LNCaP clone FGC (cell line): ENCODE measurements around the gene SEMA7A.
"Not testable (repeated sequence)": the region's sequence is repeated elsewhere in the genome, so short reads cannot be mapped to it uniquely, and the experiment has no call there.

Experiments
- DNase-seq: peaks from one replicate; pipeline ENCODE4 v3.0.0-alpha.2; 2011; ENCODE audit warnings: low read depth
- H3K4me3 ChIP-seq: 2 replicates; pipeline ENCODE4 v1.5.1; 2011; ENCODE audit warnings: mild to moderate bottlenecking, low read depth, low read length, control low read depth
- TF ChIP-seq, protein P1 (sequence below): IDR thresholded peaks from 2 replicates; pipeline ENCODE4 v1.5.1; 2012; ENCODE audit warnings: mild to moderate bottlenecking; ENCODE audit not compliant: control insufficient read depth, insufficient read depth; ENCODE audit errors: extremely low read depth

SEMA7A gene

GRCh38 chr15:74392902-74393301 is 40.9 kb downstream of the SEMA7A start:
- DNase-seq: no peak
- H3K4me3 ChIP-seq: no peak overlapping the region
- TF ChIP-seq, protein P1, sequence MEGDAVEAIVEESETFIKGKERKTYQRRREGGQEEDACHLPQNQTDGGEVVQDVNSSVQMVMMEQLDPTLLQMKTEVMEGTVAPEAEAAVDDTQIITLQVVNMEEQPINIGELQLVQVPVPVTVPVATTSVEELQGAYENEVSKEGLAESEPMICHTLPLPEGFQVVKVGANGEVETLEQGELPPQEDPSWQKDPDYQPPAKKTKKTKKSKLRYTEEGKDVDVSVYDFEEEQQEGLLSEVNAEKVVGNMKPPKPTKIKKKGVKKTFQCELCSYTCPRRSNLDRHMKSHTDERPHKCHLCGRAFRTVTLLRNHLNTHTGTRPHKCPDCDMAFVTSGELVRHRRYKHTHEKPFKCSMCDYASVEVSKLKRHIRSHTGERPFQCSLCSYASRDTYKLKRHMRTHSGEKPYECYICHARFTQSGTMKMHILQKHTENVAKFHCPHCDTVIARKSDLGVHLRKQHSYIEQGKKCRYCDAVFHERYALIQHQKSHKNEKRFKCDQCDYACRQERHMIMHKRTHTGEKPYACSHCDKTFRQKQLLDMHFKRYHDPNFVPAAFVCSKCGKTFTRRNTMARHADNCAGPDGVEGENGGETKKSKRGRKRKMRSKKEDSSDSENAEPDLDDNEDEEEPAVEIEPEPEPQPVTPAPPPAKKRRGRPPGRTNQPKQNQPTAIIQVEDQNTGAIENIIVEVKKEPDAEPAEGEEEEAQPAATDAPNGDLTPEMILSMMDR: no peak

DNA sequence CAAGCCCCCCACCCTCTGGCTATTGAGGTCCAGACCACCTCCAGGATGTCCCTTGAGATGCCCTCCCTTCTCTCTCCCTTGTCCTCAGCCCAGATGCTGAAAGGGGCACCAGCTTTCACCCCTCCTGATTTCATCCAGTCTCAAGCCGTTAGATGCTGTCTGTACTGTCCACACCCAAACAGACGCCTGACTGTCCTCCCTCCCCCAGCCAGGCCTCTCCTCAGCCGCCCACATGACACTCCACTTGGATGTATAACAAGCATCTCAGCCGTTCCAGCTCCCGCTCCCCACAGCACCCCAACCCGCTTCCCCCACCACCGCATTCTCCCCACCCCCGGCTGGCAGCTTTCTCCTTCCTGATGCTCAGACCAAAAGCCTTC is 41.3 kb downstream of the SEMA7A start:
- DNase-seq: no peak
- TF ChIP-seq, protein P1: no peak
- no peak overlapping the region for H3K4me3 ChIP-seq

DNA sequence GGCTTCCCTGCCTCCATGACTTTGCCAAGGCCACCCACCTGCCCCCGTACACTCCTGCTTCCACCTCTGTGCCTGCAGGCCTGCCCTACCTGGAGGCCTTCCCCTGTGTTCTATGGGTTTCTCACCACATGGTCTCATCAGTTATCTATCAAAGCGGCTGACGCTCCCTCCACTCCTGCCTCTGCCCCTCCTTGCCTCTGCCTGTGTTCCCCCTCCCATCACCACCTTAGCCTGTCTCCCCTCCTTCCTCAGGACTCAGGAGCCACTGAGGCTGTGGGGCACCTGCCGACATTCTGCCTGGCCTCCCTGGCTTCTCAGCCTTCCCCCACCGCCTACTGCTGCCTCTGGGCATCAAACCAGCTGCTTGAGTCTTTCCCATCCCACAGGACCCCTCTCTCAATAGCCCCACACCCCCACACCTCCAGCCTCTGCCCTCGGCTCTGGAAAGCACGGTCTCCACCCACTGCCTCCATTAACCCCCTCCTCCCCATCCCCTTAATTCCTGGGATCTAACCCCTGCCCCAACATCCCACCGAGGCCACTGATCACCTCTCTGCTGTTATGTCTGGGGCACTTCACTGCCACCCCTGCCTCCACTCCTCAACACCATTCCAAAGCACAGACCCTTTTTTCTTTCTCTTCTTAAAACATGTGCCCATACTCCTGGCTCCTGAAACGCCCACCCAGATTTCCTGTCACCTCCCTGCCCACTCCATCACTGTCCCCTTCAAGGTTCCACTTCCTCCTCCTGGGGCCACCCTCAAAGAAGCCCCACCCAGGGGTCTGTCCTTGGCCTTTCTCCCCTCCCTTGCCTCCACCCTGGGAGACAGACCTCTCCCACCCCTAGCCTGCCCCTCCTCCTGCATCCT is 41.9 kb downstream of the SEMA7A start:
- TF ChIP-seq, protein P1: no peak
- H3K4me3 ChIP-seq: no peak overlapping the region
- DNase-seq: no peak

- H3K4me3 ChIP-seq: no peak overlapping the region
- TF ChIP-seq, protein P1: no peak
- DNase-seq: no peak
Observed at GRCh38 chr15:74390647-74391288, 43.0 kb downstream of the SEMA7A start.

DNA sequence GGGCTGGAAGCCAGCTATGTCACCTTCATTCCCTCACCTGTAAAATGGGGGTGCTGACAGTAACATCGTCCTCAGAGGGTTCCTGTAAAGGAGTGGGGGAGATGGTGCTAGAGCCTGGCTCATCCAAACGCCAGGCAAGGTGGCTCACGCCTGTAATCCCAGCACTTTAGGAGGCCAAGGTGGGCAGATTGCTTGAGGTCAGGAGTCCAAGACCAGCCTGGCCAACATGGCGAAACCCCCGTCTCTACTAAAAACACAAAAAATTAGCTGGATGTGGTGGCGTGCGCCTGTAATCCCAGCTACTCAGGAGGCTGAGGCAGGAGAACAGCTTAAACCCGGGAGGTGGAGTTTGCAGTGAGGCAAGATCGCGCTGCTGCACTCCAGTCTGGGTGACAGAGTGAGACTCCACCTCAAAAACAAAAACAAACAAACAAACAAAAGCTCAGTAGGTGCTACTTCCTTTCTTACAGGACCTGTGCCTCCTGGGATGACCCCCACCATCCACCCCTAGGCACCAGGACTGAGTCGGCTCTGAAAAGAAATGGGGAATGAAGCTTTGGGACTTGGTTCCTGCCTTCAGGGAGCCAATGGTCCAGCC is 43.6 kb downstream of the SEMA7A start:
- DNase-seq: not testable (repeated sequence)

DNA sequence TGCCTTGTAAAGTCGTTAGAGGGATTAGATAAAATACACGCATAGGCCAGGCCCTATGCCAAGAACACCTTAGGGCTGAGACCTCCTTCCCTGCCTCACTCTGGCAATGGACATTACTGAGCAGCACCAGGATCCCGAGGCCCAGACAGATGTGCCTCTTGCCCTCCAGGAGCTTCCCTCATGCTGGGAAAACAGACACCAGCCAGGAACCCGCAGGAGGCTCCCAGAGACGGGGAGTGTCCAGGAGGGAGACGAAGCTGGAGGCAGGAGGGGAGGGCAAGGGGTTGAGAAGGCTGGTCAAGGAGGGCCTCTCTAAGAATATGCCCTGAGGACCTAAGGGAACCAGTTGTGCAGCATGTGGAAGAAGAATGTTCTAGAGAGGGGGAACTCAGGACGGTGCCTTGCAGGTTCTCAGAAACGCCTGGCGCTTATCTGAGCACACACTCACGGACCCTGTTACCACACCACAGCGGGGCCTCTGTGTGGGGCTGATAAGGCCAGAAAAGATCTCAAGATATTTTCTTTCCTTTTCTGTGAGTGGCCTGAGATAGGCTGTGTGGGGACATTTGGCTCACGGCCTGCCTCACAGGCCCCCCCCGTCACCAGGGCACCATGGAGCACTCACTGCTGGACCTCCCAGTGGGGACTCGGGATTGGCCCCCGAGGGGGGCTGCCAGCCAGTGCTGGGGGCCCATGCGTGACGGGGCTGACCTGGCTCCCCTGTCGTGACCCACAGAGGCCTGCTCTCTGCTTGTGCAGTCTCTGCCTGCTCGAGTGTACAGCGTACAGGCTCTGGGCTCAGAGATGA is 44.3 kb downstream of the SEMA7A start:
- H3K4me3 ChIP-seq: no peak overlapping the region
- TF ChIP-seq, protein P1: no peak
- no peak for DNase-seq

More for the DNA sequence above, 43.6 kb downstream of the SEMA7A start:
- H3K4me3 ChIP-seq: not testable (repeated sequence)
